ENCODE results near the gene PARK7.
A peak's percentile ranks its signal among the peaks of the same experiment; 100 is the strongest.
"Not testable (repeated sequence)": the region's sequence is repeated elsewhere in the genome, so short reads cannot be mapped to it uniquely, and the experiment has no call there.

Gene PARK7

DNA sequence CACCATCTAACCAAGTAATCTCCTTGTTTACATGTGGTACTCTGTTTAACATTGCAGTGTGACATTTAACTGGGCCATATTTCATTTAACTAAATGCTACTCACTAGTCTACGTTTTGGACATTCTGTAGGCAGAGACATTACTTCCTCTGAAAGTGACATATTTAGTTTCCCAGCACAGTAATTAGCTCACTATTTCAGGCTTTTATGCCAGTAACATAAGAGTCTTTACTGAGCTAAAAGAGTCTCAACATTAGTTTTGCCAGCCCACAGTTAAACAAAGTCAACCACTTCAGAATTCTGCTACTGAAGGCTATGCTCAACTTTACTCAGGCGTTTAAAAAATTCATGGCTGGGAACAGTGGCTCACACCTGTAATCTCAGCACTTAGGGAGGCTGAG is 18.3 kb upstream of the PARK7 start:
- no peak for DNase-seq (ENCODE audit: low read depth in 2 of 2)

DNA sequence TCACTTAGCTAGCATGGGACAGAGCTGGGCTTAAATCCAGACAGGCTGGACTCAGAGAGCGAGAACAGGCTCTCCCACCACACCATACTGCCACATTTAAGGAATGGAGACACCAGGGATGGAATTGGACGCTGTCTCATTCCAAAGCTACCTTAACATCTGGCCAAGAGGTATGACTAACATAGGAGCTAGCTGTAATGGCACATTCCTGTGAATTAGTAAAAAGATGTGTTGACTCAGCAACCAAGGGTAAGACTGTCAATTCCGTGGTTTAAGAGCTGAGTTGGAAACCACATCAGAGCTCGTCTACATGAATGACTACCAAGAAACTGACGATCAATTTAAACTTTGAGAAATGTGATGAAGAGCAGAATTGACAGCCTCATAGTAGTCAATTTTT is 12.6 kb upstream of the PARK7 start:
- peak in 1 of 2 donors; percentile 29 for DNase-seq (ENCODE audit: low read depth in 2 of 2)

DNA sequence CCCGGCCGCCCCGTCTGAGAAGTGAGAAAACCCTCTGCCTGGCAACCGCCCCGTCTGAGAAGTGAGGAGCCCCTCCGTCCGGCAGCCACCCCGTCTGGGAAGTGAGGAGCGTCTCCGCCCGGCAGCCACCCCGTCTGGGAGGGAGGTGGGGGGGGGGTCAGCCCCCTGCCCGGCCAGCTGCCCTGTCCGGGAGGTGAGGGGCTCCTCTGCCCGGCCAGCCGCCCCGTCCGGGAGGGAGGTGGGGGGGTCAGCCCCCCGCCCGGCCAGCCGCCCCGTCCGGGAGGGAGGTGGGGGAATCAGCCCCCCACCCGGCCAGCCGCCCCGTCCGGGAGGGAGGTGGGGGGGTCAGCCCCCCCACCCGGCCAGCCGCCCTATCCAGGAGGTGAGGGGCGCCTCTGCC is 8.7 kb upstream of the PARK7 start:
- not testable (repeated sequence) for DNase-seq (ENCODE audit: low read depth in 2 of 2)

DNA sequence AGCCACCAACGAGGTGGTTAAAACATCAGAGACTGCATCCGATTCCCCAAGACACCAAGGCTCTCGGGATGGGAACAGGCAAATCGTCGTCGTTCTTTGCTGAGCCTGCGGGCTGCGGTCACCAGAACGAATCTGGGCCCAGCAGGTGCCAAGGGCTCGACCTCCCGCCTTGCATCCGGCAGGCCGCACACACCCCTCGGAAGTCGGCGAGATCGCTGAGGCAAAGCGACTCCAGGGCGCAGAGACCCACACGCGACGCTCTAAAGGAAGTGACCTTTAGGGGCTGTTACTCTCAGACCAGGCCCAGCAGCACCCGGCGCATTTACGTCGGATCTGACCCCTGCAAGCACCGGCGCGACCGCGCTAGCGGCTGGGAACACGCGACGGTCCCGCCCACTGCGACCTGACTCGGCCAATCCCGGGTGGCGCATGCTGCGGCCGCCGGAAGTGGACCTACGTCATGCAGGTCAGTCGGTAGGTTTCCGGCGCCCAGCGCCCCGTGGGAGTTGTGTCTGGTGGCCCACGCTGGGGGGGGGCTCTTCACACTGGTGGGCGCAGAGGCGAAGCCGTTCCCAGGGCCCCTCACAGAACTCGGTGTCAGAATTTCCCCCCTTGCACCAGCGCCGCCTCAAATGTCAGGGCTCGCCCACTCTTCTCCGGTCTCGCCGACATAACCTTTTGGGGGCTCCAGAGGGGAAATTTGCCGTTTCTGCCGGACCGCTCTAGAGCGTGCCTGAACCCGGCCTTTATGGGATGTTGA is 7.5 kb upstream of the PARK7 start:
- peak; percentile 90 to 92 for DNase-seq (ENCODE audit: low read depth in 2 of 2)

DNA sequence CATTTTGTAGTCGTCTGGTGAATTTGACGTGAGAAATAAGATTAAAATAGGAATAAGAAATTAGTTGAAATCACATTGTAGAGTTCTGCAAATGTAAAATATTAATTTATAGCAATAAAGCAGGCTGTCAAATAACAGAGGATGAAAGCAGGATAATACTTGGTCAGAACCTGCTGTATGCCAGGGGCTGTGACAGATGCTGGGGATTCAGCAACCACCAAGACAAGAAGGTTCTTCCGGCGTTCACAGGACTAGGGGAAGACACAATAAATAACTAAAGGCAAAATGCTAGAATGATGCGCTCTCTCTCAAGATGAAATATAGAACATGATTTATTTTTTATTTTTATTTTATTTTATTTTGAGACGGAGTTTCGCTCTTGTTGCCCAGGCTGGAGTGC is 6.8 kb upstream of the PARK7 start:
- no peak for DNase-seq (ENCODE audit: low read depth in 2 of 2)

DNA sequence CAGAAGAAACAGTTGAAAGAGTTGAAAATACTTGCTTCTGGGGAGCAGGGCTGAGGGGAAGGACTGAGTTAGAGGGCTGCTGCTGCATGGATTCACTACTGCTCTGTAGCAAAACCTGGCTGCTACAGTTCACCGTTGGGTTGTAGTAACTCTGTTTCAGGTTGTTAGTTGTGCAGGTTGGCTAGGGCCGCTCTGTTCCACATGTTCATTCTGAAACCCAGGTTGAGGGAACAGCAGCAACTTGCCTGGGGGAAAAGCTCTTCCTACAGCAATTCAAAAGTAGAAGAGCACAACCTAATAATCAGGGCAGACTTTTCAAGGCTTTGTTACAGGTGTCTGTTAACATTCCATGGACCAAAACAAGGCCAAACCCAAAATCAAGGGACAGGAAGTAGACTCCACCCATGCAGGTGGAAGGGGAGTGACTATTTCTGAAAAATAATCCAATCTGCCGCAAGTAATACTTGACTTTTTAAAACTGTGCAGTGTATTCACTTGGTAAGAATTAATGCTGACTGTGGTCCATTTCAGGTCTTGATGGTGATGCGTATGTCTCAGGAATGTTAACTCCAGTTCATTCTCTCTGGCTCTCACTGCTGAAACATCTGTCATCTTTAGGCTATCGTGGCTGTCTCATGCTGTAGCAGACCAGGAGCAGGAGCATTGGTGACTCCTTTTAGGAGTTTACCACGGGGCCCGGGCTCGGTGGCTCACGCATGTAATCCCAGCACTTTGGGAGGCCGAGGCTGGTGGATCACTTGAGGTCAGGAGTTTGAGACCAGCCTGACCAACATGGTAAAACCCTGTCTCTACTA is 5.1 kb upstream of the PARK7 start:
- no peak for DNase-seq (ENCODE audit: low read depth in 2 of 2)

DNA sequence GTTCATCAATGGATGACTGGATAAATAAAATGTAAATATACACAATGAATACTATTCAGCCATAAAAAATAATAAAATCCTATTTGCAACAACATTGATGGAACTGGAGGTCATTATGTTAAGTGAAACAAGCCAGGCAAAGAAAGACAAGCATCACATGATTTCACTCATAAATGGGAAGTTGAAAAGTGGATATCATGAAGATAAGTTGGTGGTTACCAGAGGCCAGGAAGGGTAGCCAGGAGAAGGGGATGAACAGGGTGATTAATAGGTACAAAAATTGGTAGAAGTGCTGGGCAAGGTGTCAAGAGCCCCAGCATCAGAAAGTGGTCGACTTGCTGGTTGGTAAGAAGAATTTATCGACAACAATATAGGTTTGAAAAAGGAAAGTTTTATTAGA is 1.3 kb upstream of the PARK7 start:
- DNase-seq (ENCODE audit: low read depth in 2 of 2): no peak

DNA sequence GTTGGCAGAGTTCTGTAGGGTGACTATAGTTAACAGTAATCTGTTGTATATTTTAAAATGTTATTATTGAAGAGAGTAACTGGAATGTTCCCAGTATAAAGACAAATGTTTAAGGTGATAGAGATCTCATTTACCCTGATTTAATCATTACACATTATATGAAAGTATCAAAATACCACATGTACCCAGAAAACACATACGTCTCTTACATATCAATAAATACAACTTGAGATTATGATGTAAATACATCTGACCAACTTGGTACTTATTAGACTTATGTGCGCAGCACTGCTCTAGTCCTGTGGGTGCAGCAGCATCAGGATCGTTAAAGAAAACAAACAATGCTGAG is 670 bp upstream of the PARK7 start:
- no peak for DNase-seq (ENCODE audit: low read depth in 2 of 2)

DNA sequence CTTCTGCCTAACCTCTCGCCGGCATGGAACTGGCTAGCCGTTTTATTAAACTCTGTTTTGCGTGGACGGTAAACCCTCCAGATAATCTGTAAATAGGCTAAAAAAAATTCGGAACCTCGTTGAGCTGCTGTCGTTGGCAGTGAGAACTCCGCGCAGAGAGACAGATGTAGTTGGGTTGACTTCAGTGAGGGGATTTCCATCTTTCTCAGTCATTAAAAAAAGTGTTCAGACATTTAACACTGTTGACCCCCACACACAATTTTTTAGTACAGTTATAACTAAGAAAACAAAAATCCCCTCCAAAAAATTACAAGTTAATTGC is 464 bp downstream of the PARK7 start:
- peak in 1 of 2 donors; percentile 24 for DNase-seq (ENCODE audit: low read depth in 2 of 2)

DNA sequence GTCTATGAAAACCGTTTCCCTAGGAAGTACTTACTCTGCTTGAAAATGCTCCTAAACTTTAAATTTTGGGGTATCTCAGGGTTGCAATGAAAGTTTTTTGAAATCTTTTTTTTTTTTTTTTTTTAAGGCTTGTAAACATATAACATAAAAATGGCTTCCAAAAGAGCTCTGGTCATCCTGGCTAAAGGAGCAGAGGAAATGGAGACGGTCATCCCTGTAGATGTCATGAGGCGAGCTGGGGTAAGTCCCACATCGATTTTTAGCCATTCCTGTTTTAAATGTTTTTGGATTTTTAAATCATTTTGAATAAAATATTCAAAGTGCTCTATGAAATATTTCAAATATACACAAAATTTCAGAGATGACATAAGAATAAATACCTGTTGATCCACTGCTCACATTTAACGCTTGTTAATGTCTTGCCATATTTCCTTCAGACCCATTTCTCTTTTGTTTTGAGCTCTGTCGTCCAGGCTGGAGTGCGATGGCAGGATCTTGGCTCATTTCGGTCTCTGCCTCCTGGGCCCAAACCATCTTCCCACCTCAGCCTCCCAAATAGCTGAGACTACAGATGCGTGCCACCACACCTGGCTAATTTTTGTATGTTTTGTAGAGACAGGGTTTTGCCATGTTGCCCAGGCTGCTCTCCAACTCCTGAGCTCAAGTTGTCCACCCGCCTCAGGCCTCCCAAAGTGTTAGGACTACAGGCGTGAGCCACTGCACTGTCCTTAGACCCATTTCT is 1.3 kb downstream of the PARK7 start:
- no peak for DNase-seq (ENCODE audit: low read depth in 2 of 2)

DNA sequence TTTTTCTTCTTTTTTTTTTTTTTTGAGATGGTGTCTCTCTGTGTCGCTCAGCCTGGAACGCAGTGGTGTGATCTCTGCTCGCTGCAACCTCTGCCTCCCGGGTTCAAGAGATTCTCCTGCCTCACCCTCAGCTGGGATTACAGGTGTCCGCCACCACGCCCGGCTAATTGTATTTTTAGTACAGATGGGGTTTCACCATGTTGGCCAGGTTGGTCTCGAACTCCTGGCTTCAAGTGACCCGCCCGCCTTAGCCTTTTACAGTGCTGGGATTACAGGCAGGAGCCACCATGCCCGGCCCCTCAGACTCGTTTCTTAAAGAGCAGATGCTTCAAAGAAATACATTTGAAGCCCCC is 1.8 kb downstream of the PARK7 start:
- DNase-seq (ENCODE audit: low read depth in 2 of 2): not testable (repeated sequence)

DNA sequence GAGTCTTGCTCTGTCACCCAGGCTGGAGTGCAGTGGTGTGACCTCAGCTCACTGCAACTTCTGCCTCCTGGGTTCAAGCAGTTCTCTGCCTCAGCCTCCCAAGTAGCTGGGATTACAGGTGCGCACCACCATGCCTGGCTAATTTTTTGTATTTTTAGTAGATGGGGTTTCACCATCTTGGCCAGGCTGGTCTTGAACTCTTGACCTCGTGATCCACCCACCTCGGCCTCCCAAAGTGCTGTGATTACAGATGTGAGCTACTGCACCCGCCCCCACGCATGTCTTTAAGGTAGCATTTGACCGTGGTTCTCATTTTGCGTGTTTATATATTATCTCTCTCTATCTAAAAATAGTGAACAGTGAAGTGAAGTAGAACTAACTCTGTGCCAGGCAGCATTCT is 2.3 kb downstream of the PARK7 start:
- DNase-seq (ENCODE audit: low read depth in 2 of 2): not testable (repeated sequence)

DNA sequence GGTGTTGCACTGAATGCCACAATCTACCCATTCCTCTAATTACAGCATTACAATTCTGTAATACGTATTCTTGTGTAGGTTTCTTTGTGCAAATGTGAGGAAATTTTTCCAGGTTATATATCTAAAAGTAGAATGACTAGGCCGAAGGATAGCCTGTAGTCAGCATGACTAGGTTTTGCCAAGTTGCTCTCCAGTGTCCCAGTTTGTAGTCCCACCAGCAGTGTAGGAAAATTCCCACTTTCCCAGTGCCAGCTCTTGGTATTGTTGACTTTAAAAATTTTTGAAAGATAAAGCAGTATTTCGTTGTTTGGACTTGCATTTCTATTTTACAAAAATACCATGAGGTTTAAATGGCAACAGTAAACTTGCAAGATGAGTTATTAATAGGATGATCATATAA is 3.0 kb downstream of the PARK7 start:
- DNase-seq (ENCODE audit: low read depth in 2 of 2): no peak

DNA sequence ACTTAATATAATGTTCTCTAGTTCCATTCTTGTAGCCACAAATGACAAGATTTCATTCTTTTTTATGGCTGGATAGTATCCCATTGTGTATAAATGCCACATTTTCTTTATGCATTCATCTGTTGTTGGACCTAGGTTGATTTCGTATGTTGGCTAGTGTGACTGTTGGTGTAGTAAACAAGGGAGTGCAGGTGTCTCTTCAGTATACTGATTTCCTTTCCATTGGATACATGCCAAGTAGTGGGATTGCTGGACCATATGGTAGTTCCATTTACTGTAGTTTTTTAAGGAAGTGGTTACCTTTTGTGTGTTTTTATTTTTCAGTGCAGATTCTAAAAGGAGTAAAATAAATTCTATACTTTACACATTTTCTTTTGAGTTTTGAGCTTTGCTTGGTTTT is 5.7 kb downstream of the PARK7 start:
- no peak for DNase-seq (ENCODE audit: low read depth in 2 of 2)

DNA sequence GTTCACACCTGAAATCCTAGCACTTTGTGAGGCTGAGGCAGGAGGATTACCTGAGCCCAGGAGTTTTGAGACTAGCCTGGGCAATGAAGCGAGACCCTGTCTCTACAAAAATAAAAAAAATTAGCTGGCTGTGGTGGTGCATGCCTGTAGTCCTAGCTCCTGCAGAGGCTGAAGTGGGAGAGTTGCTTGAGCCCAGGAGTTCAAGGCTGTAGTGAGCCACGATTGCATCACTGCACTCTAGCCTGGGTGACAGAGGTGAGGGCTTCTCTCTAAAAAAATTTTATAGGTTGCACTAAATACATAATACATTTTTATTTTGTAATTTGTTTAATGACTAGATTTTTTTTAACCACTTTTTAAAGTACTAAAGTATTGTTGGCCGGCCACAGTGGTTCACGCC is 6.1 kb downstream of the PARK7 start:
- no peak for DNase-seq (ENCODE audit: low read depth in 2 of 2)

DNA sequence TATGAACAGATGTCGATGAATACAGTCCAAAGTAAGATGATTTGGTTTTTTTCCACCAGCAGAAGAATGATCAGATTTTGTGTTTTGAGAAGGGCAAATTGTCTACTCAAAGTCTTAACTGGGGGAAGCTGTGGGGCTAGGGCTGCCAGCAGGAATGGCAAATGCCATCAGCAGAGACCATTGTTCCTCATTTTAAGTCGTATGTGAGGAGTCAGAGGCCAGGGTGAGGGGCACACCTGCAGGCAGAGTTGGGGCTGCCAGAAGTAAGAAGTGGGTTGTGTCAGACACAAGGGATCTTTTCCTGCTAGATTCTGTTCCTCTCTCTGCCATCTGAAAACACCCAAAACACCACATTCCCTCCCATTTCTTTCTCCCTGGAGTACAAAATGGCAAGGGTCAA is 8.7 kb downstream of the PARK7 start:
- DNase-seq (ENCODE audit: low read depth in 2 of 2): no peak

DNA sequence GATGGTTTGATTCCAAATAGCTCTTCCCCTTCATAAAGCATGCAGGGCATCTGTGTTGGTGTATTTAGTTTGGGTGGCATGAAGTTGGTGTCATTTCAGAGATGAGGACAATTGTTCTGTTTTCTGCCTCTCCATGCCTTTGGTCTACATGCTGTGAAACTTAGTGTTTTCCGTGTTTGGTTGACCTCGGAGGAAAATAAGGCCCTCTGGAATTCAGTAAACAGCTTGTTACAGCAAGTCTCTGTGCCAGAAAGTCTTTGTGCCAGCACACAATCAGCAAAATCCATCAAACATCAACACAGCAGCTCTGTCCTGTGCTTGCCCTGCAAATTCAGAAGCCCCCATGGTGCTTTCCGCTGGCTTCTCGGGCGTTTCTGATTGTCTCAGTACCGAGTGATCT is 9.5 kb downstream of the PARK7 start:
- no peak for DNase-seq (ENCODE audit: low read depth in 2 of 2)

DNA sequence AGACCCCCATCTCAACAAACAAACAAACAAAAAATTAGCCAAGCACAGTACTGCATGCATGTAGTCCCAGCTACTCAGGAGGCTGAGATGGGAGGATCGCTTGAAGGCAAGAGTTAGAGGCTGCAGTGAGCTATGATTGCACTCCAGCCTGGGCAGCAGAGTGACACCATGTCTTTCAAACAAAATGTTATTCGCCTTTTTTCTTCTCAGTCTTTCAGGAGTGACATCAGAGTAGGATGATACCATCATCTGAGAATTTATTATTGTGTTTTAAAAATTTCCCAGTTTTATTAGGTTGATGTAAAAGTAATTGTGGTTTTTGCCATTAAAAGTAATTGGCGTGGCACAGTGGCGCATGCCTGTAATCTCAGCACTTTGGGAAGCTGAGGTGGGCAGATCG is 10.8 kb downstream of the PARK7 start:
- DNase-seq (ENCODE audit: low read depth in 2 of 2): no peak

DNA sequence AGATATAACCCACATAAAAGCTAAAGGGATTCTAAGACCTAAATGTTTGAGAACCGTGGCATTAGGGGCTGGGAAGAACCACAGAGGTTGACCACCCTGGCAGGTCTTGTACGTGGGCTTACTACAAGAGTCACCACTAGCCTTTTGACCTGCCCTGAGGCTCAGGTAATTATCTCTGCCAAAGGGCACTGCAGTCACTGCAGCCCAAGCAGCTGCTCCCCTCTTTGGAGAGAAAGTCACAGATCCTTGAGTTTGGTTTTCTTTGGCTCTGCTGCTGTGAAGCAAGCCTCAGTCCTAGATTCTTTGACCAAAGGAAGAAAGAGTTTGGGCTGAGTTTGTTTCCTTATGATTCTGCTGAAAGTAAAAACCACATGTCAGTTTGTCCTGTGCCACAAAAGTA is 11.6 kb downstream of the PARK7 start:
- DNase-seq (ENCODE audit: low read depth in 2 of 2): no peak

DNA sequence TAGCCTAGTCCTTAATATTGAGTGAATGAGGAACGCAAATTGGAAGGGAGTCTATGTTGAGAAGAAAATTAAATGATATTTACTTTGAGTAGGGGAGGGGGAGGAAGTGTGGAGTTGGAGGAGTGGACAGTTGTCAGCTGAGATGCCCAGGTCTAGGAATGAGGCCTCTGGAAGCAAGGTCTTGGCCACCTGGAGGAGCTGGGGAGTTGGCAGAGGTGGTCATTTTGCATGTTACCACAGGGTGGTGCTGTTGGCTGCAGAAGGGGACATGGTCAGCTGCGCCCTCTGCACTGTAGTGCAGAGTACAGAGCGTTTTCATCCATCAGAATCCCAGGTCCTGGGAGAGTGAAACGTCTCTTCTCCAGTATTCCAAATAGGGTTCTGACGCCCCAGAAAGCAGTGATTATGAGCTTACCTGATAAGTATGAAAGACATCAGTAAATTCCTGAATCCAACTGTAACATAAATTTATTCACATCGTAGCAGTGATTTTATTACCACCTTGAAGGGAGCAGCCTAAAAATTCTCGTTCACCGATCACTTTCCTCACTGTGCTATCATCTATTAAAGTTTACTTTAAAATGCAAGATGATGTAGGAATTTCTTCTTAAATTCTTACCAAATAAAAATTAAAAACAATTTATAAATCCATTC is 13.8 kb downstream of the PARK7 start:
- DNase-seq (ENCODE audit: low read depth in 2 of 2): no peak

DNA sequence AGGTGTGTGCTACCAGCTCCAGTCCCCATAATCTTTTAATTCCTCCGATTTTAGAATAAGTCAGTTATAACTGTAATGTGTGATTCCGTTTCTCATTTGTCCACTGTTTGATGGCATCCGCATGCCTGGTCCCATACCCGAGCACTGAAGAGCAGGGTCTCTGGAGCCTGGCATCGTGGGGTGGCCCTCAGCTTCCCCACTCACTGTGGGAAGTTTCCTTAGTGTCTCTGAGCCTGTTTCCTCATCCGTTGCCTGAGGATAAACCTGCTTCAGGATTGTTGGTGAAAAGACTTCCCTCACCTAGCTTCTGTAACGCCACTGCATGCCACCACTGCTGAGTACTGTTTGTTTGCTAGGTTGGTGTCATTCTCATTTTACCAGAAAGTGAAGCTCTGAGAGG is 19.5 kb downstream of the PARK7 start:
- no peak for DNase-seq (ENCODE audit: low read depth in 2 of 2)

DNA sequence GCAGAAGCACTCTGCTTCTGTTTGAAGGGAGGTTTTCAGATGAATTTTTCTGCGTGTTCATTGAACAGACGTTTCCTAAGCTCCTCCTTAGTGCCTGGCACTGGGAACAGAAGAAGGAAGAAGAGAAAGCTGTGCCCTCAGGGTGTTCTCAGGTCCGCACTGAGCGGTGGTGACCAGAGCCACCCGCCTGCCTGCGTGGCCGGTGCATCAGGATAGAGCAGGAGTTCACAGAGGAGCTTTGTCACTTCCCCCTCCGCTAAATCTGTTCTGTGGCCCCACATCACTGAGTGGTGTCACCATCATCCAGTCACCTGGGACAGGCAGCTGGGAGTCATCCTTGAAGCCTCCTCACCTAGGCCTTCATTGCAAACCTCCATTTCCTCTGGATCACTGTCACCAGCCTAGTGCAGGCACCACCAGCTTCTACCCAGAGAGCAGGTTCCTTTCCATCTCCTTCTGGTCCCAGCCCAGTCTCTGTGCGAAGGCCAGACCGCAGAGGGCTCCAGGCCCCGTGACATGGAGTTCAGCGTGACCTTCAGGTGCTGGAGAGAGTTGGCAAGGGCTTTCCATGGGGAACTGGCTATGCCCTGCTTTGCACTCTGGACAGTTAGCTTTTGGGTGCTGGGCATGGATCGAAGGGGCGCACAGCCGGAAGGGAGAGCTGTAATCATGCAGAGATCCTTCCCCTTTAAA is 21.7 kb downstream of the PARK7 start:
- DNase-seq (ENCODE audit: low read depth in 2 of 2): no peak

Measured in stimulated activated CD8-positive, alpha-beta memory T cell treated with anti-CD3 and anti-CD28 coated beads, Interleukin-15, amount 100 ng/mL, for 4 hours (primary cell).